HepG2 (cell line): Measurements from ENCODE around the gene ZNF771. TPM values are rescaled to one million over a fixed set of nuclear protein-coding genes. Genes with fewer than 3 reads are reported as not detected.

Experiments
- GABPB1 ChIP-seq: IDR thresholded peaks from 2 replicates; pipeline ENCODE4 v1.6.1; 2016; ENCODE audit warnings: mild to moderate bottlenecking, missing genetic modification reagents, moderate library complexity, missing compliant biosample characterization
- NFIC ChIP-seq: IDR thresholded peaks from 2 replicates; pipeline ENCODE4 v1.6.1; 2012; ENCODE audit warnings: mild to moderate bottlenecking, low read length, inconsistent platforms
- PITX1 ChIP-seq: sonication (generic); formaldehyde crosslinking; IDR thresholded peaks from 2 replicates; pipeline ENCODE4 v1.5.1; 2020; ENCODE audit warnings: mild to moderate bottlenecking, missing genetic modification reagents
- RFX5 ChIP-seq: IDR thresholded peaks from 2 replicates; pipeline ENCODE4 v1.6.1; 2011; ENCODE audit warnings: low read depth, low read length, improper control_type of control experiment
- RXRA ChIP-seq: sonication (generic); formaldehyde crosslinking; IDR thresholded peaks from 2 replicates; pipeline ENCODE4 v1.5.1; 2020; ENCODE audit warnings: missing genetic modification reagents
- SMYD3 ChIP-seq: sonication (generic); formaldehyde crosslinking; IDR thresholded peaks from 2 replicates; pipeline ENCODE4 v1.8.1; 2023; ENCODE audit warnings: mild to moderate bottlenecking, missing genetic modification reagents
- SOX6 ChIP-seq, 2 experiments: fragments of 450-650 bp in 1 of 2; sonication (generic) in 1 of 2; formaldehyde crosslinking in 1 of 2; IDR thresholded peaks; 2 replicates each; pipeline versions ENCODE4 v1.4.0 to v1.6.1; 2017 to 2020; ENCODE audit warnings: antibody characterized with exemption in 1 of 2, mild to moderate bottlenecking in 1 of 2, missing genetic modification reagents in 1 of 2
- ZKSCAN1 ChIP-seq: fragments of 150-350 bp; IDR thresholded peaks from 2 replicates; pipeline ENCODE4 v1.6.1; 2014; ENCODE audit warnings: low read length
- ZNF264 ChIP-seq: sonication (generic); formaldehyde crosslinking; IDR thresholded peaks from 2 replicates; pipeline ENCODE4 v1.4.0; 2020; ENCODE audit warnings: missing genetic modification reagents
- ZNF564 ChIP-seq: sonication (generic); formaldehyde crosslinking; IDR thresholded peaks from 2 replicates; pipeline ENCODE4 v1.8.1; 2023; ENCODE audit warnings: mild to moderate bottlenecking, missing genetic modification reagents
- ZNF619 ChIP-seq: sonication (generic); formaldehyde crosslinking; IDR thresholded peaks from 2 replicates; pipeline ENCODE4 v1.4.0; 2020; ENCODE audit warnings: mild to moderate bottlenecking, missing genetic modification reagents
- polyA plus RNA-seq, 8 experiments: library from polyadenylated mRNA; depleted of rRNA in 3 of 8; stranded (reverse) in 7 of 8; unstranded in 1 of 8; fragments of >200 nt; fragmentation: Illumina TruSeq in 4 of 8; extraction: Trizol in 4 of 8; gene quantifications; 2 replicates each; pipeline versions ENCODE4 v1.2.1 to v1.2.3, GENCODE V29; 2011 to 2016; ENCODE audit warnings: low read depth in 4 of 8, missing spikeins in 1 of 8, mixed read lengths in 1 of 8; ENCODE audit not compliant: insufficient read depth in 1 of 8
- total RNA-seq, 5 experiments: library from RNA; depleted of rRNA; stranded (reverse); fragments of >200 nt; fragmentation: Illumina TruSeq; extraction: Trizol; gene quantifications; 2 replicates each; pipeline ENCODE4 v1.2.3, GENCODE V29; 2016; ENCODE audit warnings: low read depth in 1 of 5
- TF ChIP-seq, protein P1 (sequence below): sonication (generic); formaldehyde crosslinking; IDR thresholded peaks from 2 replicates; pipeline ENCODE4 v1.4.0; 2020; ENCODE audit warnings: mild to moderate bottlenecking, missing genetic modification reagents
- TF ChIP-seq, protein P2 (sequence below): sonication (generic); formaldehyde crosslinking; IDR thresholded peaks from 2 replicates; pipeline ENCODE4 v1.4.0; 2020; ENCODE audit warnings: mild to moderate bottlenecking, missing genetic modification reagents
- TF ChIP-seq, protein P3 (sequence below): sonication (generic); formaldehyde crosslinking; conservative IDR thresholded peaks from 2 replicates; pipeline ENCODE4 v1.4.0; 2020; ENCODE audit warnings: missing genetic modification reagents
- TF ChIP-seq, protein P4 (sequence below): sonication (generic); formaldehyde crosslinking; IDR thresholded peaks from 2 replicates; pipeline ENCODE4 v1.4.0; 2020; ENCODE audit warnings: missing genetic modification reagents, low read depth, mild to moderate bottlenecking, borderline replicate concordance
- TF ChIP-seq, protein P5 (sequence below): sonication (generic); formaldehyde crosslinking; IDR thresholded peaks from 2 replicates; pipeline ENCODE4 v1.5.1; 2020; ENCODE audit warnings: missing genetic modification reagents, mild to moderate bottlenecking, borderline replicate concordance
- TF ChIP-seq, protein P6 (sequence below): sonication (generic); formaldehyde crosslinking; IDR thresholded peaks from 2 replicates; pipeline ENCODE4 v1.5.1; 2020; ENCODE audit warnings: mild to moderate bottlenecking, missing genetic modification reagents, borderline replicate concordance

ZNF771 gene
- total and polyA plus RNA-seq, 2 of the 13 experiments (the other 11 are each of a cell fraction or from before 2014, with no cell fraction given), result 5.0 to 11.8 TPM

DNA sequence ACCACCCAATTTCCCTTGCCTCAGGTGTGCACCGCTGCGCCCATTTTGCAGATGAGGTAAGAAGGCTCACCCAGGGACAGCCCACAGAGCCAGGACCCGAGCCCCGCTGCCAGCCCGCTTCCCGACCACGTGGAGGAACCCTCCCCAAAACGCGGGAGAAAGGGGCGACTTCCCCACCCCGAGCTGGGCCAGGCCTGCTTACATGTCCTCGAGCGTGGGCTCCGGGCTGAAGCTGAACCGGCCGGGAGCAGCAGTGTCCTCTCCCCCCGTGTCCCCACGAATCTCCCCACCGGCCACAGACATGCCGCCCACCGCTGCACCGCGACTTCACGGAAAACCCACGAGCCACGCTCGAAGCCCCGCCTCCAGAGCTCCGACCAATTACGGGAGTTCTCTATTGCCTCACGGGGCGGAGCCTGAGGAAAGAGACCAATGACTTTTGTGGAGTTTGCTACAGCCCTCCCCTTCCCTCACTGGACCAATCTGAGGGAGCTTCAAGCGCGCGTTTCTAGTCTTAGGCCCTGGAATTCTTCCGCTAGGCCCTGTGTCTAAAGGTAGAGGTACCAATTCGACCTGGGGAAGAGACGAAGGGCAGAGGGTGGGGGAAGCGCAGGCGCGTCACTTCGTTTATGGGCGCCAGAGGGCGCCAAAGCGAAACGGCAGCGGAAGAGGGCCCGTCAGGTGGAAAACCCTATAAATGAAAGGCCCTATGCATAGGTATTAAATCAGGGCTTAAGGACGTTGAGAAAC is 22.4 kb downstream of the ZNF771 start, which contains the start of gene DCTPP1 (continued):
- TF ChIP-seq RXRA (peak; percentile 80), ZNF264 (CRISPR knock-in tag) (peak; percentile 71), ZNF564 (peak; percentile 43; the same call in 1 of the 2 replicates), PITX1 (no peak; the same call in 1 of the 2 replicates), GABPB1 (peak; percentile 72), ZKSCAN1 (peak; percentile 56), SMYD3 (peak; percentile 90; the same call in 1 of the 2 replicates), NFIC (no peak), ZNF619 (no peak; the same call in none of the 2 replicates), SOX6 (IDR thresholded peaks at IDR 0.05) (no peak), SOX6 (CRISPR knock-in tag; IDR thresholded peaks at IDR 0.05) (peak; percentile 72), RFX5 (peak; percentile 48; the same call in 1 of the 2 replicates)
- TF ChIP-seq, protein P1, sequence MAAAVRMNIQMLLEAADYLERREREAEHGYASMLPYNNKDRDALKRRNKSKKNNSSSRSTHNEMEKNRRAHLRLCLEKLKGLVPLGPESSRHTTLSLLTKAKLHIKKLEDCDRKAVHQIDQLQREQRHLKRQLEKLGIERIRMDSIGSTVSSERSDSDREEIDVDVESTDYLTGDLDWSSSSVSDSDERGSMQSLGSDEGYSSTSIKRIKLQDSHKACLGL, result peak; percentile 97
- TF ChIP-seq, protein P2, sequence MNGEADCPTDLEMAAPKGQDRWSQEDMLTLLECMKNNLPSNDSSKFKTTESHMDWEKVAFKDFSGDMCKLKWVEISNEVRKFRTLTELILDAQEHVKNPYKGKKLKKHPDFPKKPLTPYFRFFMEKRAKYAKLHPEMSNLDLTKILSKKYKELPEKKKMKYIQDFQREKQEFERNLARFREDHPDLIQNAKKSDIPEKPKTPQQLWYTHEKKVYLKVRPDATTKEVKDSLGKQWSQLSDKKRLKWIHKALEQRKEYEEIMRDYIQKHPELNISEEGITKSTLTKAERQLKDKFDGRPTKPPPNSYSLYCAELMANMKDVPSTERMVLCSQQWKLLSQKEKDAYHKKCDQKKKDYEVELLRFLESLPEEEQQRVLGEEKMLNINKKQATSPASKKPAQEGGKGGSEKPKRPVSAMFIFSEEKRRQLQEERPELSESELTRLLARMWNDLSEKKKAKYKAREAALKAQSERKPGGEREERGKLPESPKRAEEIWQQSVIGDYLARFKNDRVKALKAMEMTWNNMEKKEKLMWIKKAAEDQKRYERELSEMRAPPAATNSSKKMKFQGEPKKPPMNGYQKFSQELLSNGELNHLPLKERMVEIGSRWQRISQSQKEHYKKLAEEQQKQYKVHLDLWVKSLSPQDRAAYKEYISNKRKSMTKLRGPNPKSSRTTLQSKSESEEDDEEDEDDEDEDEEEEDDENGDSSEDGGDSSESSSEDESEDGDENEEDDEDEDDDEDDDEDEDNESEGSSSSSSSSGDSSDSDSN (CRISPR knock-in tag), result peak; percentile 79
- TF ChIP-seq, protein P3, sequence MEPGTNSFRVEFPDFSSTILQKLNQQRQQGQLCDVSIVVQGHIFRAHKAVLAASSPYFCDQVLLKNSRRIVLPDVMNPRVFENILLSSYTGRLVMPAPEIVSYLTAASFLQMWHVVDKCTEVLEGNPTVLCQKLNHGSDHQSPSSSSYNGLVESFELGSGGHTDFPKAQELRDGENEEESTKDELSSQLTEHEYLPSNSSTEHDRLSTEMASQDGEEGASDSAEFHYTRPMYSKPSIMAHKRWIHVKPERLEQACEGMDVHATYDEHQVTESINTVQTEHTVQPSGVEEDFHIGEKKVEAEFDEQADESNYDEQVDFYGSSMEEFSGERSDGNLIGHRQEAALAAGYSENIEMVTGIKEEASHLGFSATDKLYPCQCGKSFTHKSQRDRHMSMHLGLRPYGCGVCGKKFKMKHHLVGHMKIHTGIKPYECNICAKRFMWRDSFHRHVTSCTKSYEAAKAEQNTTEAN (CRISPR knock-in tag), result peak; percentile 91; the same call in 1 of the 2 replicates
- TF ChIP-seq, protein P4, sequence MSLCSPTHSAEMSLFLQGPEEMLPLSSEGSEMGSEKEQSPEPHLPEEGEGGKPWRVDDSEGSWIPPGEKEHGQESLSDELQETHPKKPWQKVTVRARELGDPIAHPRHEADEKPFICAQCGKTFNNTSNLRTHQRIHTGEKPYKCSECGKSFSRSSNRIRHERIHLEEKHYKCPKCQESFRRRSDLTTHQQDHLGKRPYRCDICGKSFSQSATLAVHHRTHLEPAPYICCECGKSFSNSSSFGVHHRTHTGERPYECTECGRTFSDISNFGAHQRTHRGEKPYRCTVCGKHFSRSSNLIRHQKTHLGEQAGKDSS (CRISPR knock-in tag), result peak; percentile 31; the same call in 1 of the 2 replicates
- TF ChIP-seq, protein P5, sequence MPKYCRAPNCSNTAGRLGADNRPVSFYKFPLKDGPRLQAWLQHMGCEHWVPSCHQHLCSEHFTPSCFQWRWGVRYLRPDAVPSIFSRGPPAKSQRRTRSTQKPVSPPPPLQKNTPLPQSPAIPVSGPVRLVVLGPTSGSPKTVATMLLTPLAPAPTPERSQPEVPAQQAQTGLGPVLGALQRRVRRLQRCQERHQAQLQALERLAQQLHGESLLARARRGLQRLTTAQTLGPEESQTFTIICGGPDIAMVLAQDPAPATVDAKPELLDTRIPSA, result peak; percentile 65
- TF ChIP-seq, protein P6, sequence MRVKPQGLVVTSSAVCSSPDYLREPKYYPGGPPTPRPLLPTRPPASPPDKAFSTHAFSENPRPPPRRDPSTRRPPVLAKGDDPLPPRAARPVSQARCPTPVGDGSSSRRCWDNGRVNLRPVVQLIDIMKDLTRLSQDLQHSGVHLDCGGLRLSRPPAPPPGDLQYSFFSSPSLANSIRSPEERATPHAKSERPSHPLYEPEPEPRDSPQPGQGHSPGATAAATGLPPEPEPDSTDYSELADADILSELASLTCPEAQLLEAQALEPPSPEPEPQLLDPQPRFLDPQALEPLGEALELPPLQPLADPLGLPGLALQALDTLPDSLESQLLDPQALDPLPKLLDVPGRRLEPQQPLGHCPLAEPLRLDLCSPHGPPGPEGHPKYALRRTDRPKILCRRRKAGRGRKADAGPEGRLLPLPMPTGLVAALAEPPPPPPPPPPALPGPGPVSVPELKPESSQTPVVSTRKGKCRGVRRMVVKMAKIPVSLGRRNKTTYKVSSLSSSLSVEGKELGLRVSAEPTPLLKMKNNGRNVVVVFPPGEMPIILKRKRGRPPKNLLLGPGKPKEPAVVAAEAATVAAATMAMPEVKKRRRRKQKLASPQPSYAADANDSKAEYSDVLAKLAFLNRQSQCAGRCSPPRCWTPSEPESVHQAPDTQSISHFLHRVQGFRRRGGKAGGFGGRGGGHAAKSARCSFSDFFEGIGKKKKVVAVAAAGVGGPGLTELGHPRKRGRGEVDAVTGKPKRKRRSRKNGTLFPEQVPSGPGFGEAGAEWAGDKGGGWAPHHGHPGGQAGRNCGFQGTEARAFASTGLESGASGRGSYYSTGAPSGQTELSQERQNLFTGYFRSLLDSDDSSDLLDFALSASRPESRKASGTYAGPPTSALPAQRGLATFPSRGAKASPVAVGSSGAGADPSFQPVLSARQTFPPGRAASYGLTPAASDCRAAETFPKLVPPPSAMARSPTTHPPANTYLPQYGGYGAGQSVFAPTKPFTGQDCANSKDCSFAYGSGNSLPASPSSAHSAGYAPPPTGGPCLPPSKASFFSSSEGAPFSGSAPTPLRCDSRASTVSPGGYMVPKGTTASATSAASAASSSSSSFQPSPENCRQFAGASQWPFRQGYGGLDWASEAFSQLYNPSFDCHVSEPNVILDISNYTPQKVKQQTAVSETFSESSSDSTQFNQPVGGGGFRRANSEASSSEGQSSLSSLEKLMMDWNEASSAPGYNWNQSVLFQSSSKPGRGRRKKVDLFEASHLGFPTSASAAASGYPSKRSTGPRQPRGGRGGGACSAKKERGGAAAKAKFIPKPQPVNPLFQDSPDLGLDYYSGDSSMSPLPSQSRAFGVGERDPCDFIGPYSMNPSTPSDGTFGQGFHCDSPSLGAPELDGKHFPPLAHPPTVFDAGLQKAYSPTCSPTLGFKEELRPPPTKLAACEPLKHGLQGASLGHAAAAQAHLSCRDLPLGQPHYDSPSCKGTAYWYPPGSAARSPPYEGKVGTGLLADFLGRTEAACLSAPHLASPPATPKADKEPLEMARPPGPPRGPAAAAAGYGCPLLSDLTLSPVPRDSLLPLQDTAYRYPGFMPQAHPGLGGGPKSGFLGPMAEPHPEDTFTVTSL (CRISPR knock-in tag), result no peak; the same call in none of the 2 replicates
